Fibroblast of lung (primary cell): Measurements from ENCODE around the gene ARHGEF26.

Experiments
- CTCF ChIP-seq, 2 donors: IDR thresholded peaks in 1 of 2; conservative IDR thresholded peaks in 1 of 2; 1 replicate in 1 of 2; 2 replicates in 1 of 2; pipeline ENCODE4 v1.5.1; 2011 to 2012; ENCODE audit warnings: low read length in 2 of 2, control low read depth in 1 of 2, inconsistent platforms in 1 of 2, low read depth in 1 of 2, mild to moderate bottlenecking in 1 of 2
- EZH2 ChIP-seq: IDR thresholded peaks from 2 replicates; pipeline ENCODE4 v1.5.1; 2012; ENCODE audit warnings: low read length, control low read depth, mild to moderate bottlenecking; ENCODE audit errors: missing control alignments

DNA sequence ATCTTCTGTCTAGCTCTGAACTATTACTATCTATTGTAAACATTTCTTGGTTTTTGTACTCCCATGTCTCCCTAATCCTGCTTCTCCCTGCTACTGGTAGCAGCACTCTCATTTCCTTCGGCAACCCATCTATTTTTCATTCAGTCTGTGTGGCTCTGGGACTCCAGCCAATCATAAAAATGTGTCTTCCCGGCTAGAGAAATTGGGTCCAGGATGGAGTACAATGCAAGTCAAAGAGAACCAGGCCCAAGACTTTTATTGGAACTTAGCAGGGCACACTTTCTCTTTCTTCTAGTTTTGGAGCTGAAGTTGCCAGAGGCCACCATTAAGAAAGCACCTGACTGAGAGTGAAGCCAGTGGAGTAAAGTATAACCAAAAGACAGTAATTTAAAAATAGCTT, 22.8 kb upstream of the ARHGEF26 start:
- TF ChIP-seq CTCF (conservative IDR thresholded peaks at IDR 0.05 in 1 of 2, IDR thresholded peaks at IDR 0.05 in 1 of 2; ENCODE audit: low read depth in 1 of 2, low read length in 2 of 2) (no peak), EZH2 (no peak)
